Measurements from ENCODE around the gene RPP25L.
A peak's percentile ranks its signal among the peaks of the same experiment; 100 is the strongest.
"Not testable (repeated sequence)": the region's sequence is repeated elsewhere in the genome, so short reads cannot be mapped to it uniquely, and the experiment has no call there.

The RPP25L gene

DNA sequence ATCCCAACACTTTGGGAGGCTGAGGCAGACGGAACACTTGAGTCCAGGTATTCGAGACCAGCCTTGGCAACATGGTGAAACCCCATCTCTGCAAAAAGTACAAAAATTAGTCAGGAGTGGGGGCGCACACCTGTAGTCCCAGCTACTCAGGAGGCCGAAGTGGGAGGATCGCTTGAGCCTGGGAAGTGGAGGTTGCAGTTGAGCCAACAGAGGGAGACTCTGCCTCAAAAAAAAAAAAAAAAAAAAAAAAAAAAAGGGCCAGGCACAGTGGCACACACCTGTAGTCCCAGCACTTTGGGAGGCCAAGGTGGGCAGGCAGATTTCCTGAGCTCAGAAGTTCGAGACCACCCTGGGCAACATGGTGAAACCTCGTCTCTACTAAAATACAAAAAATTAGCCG, 27.4 kb upstream of the RPP25L start:
- H3K27me3 ChIP-seq (ENCODE audit: control insufficient read depth in 2 of 2, insufficient read depth in 2 of 2, low read length in 2 of 2); H3K27ac ChIP-seq (ENCODE audit: low read depth in 2 of 2, low read length in 2 of 2); H3K9ac ChIP-seq (ENCODE audit: low read depth in 1 of 2, low read length in 2 of 2); H3K9me3 ChIP-seq (ENCODE audit: control insufficient read depth in 2 of 2, low read length in 2 of 2); H3K36me3 ChIP-seq (ENCODE audit: control insufficient read depth in 2 of 2, insufficient read depth in 2 of 2, low read length in 2 of 2); H3K4me3 ChIP-seq (ENCODE audit: low read length in 2 of 2): not testable (repeated sequence)
- peaks cover 15 to 16% of the 10 kb centered on the region in 2 donors for H3K4me1 ChIP-seq (ENCODE audit: control insufficient read depth in 2 of 2, insufficient read depth in 2 of 2, low read length in 2 of 2)

DNA sequence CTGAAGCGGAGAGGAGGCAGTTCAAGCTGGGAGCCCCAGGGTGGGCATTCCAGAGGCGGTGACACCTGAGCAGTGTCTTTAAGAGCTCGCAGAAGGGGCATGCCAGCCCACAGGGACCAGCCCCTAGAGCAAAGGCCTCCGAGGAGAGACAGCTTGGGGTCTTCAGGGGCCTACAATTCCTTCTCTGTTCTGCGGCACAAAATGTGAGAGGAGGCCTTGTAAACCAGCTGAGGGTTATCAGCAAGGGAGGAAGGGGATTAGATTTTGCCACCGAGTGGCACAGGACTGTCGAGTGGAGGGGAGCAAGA, 26.2 kb upstream of the RPP25L start:
- peaks cover 0 to 9% of the 10 kb centered on the region in 2 donors for H3K36me3 ChIP-seq (ENCODE audit: control insufficient read depth in 2 of 2, insufficient read depth in 2 of 2, low read length in 2 of 2)

DNA sequence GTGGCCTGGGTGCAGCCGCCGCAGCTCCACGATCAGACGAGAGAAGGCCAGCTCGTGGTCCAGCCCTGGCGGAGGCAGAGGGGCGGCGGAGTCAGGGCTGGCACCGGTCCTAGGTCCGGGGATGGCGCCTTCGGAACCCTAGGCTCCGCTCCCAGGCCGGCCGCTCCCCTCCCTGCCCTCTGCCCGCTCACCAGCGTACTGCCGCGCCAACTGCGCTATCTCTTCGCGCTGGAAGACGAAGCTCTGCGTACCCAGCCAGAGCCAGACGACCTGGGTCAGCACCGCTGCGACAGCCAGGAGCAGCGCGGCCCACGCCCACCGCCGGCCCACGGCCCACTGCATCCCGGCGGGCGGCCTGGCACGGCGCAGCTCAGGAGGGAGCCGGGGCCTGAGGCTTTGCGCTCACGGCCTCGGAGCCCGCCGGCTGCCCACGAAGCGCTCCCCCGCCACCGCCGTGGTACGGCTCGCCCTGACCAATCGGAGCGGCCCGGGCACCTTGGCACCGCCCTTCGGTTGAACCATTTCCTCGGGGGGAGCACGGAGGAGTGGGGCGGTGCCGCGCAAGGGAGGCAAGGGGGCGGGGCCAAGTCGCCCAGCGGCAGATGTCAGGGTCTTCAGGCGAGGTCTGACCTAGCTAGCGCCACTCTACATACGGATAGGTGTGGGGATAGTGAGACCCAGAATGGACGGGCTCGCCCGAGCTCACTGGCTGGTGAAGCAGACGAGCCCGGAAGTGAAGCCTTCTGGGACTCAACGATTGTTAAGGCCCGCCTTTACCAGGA, 25.6 kb upstream of the RPP25L start, which contains the start of gene SIGMAR1:
SIGMAR1 (minus strand) TSS at position 432 of the 782 bp plus-strand sequence; CDS start at position 342, 90 bp downstream.
- H3K27me3 ChIP-seq (ENCODE audit: control insufficient read depth in 2 of 2, insufficient read depth in 2 of 2, low read length in 2 of 2): no peaks in the 10 kb centered on the region
- H3K9ac ChIP-seq (ENCODE audit: low read depth in 1 of 2, low read length in 2 of 2): peak within 1 kb of the TSS; percentile 80 to 92
- H3K9me3 ChIP-seq (ENCODE audit: control insufficient read depth in 2 of 2, low read length in 2 of 2): no peaks in the 10 kb centered on the region
- H3K4me1 ChIP-seq (ENCODE audit: control insufficient read depth in 2 of 2, insufficient read depth in 2 of 2, low read length in 2 of 2): peaks cover 15 to 16% of the 10 kb centered on the region in 2 donors
- peaks cover 0 to 9% of the 10 kb centered on the region in 2 donors for H3K36me3 ChIP-seq (ENCODE audit: control insufficient read depth in 2 of 2, insufficient read depth in 2 of 2, low read length in 2 of 2)
- H3K4me3 ChIP-seq (ENCODE audit: low read length in 2 of 2): peak within 1 kb of the TSS; percentile 90 to 92
- H3K27ac ChIP-seq (ENCODE audit: low read depth in 2 of 2, low read length in 2 of 2): peak within 1 kb of the TSS; percentile 79 to 84

More for the DNA sequence above, 26.2 kb upstream of the RPP25L start:
- H3K9ac ChIP-seq (ENCODE audit: low read depth in 1 of 2, low read length in 2 of 2): peak overlapping the region; percentile 80 to 92
- H3K4me1 ChIP-seq (ENCODE audit: control insufficient read depth in 2 of 2, insufficient read depth in 2 of 2, low read length in 2 of 2): peaks cover 15 to 16% of the 10 kb centered on the region in 2 donors
- H3K27ac ChIP-seq (ENCODE audit: low read depth in 2 of 2, low read length in 2 of 2): peak overlapping the region; percentile 79 to 84
- no peaks in the 10 kb centered on the region for H3K27me3 ChIP-seq (ENCODE audit: control insufficient read depth in 2 of 2, insufficient read depth in 2 of 2, low read length in 2 of 2)
- H3K4me3 ChIP-seq (ENCODE audit: low read length in 2 of 2): peak overlapping the region; percentile 90 to 92
- H3K9me3 ChIP-seq (ENCODE audit: control insufficient read depth in 2 of 2, low read length in 2 of 2): no peaks in the 10 kb centered on the region

DNA sequence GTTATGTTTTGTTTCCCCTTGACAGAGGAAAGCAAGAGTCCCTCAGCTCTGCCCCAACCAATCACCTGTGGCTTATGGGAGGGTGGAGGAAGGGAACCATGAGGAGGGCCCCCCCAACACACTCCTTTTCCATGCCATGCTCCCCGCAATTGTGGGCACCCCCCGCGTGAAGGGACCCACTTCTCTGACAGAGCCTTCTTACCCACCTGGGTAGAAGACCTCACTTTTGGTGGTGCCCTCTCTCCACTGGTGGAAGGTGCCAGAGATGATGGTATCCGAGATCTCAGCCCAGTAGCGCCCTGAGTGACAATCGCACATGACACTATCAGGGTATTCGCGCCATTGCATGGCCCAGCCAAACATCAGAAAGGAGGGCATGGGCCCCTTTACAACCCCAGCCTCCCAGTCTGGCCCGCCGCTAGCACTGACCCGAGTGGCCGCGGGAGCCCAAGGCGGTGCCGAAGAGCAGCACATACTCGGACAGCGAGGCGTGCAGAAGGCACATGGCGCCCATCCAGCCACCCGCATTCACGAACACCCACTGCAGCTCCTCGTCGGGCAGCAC, 25.0 kb upstream of the RPP25L start:
- peak overlapping the region; percentile 90 to 92 for H3K4me3 ChIP-seq (ENCODE audit: low read length in 2 of 2)
- H3K27me3 ChIP-seq (ENCODE audit: control insufficient read depth in 2 of 2, insufficient read depth in 2 of 2, low read length in 2 of 2): no peaks in the 10 kb centered on the region
- H3K36me3 ChIP-seq (ENCODE audit: control insufficient read depth in 2 of 2, insufficient read depth in 2 of 2, low read length in 2 of 2): peaks cover 0 to 9% of the 10 kb centered on the region in 2 donors
- H3K9me3 ChIP-seq (ENCODE audit: control insufficient read depth in 2 of 2, low read length in 2 of 2): no peaks in the 10 kb centered on the region
- peaks cover 15 to 16% of the 10 kb centered on the region in 2 donors for H3K4me1 ChIP-seq (ENCODE audit: control insufficient read depth in 2 of 2, insufficient read depth in 2 of 2, low read length in 2 of 2)
- H3K27ac ChIP-seq (ENCODE audit: low read depth in 2 of 2, low read length in 2 of 2): peak overlapping the region; percentile 79 to 84
- peak overlapping the region; percentile 80 to 92 for H3K9ac ChIP-seq (ENCODE audit: low read depth in 1 of 2, low read length in 2 of 2)

DNA sequence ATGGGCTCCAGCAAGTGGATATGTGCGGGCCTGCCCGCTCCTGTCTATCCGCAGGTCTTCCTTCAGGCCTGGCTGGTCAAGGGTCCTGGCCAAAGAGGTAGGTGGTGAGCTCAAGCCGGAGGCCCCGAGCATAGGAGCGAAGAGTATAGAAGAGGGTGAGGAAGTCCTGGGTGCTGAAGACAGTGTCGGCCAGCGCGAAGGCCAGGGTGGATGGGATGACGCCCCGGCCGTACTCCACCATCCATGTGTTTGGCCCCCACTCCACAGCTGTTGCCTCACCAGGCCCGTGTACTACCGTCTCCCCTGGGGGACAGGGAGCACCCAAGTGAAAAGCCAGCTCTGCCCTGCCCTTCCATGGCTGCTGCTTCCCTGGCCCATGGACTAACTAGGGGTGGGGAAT, 23.7 kb upstream of the RPP25L start:
- Histone ChIP-seq H3K4me3 (ENCODE audit: low read length in 2 of 2) (no peak overlapping the region), H3K9ac (ENCODE audit: low read depth in 1 of 2, low read length in 2 of 2) (no peak overlapping the region), H3K36me3 (ENCODE audit: control insufficient read depth in 2 of 2, insufficient read depth in 2 of 2, low read length in 2 of 2) (peaks cover 0 to 9% of the 10 kb centered on the region in 2 donors)

DNA sequence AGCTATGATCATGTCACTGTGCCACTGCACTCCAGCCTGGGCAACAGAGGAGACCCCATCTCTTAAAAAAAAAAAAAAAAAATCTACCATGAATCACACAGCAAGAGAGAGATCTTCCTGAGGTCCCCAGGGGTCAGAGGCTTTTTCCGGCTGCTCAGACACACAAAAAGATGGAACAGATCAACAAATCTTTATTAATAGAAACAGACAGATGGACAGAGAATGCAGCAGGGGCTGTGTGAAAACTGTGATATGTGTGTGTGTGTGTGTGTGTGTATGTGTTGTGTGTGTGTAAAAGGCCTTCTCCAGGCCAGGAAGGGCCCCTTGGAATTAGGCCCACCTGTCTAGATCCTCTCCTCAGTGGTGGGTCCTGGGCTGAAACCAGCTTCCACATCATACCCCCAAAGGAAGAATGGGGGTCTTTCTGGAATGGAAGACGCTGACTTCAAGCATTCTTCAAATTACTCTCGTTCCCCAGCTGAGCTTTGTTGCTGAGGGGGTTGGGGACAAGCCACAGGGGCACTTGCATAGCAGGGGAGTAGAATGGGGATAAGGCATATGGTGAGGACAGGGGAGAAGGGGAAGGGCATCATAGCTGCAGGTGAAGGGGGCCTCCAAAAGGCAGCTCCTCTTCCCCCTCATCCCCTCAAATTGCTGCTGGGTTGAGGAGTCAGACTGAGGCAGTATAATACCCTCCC, 22.8 kb upstream of the RPP25L start:
- peaks cover 21% of the 10 kb centered on the region in 2 donors for H3K4me1 ChIP-seq (ENCODE audit: control insufficient read depth in 2 of 2, insufficient read depth in 2 of 2, low read length in 2 of 2)
- H3K9me3 ChIP-seq (ENCODE audit: control insufficient read depth in 2 of 2, low read length in 2 of 2): no peaks in the 10 kb centered on the region
- no peak overlapping the region for H3K4me3 ChIP-seq (ENCODE audit: low read length in 2 of 2)
- H3K9ac ChIP-seq (ENCODE audit: low read depth in 1 of 2, low read length in 2 of 2): no peak overlapping the region
- H3K27me3 ChIP-seq (ENCODE audit: control insufficient read depth in 2 of 2, insufficient read depth in 2 of 2, low read length in 2 of 2): peaks cover 0 to 6% of the 10 kb centered on the region in 2 donors
- H3K36me3 ChIP-seq (ENCODE audit: control insufficient read depth in 2 of 2, insufficient read depth in 2 of 2, low read length in 2 of 2): peaks cover 0 to 9% of the 10 kb centered on the region in 2 donors
- H3K27ac ChIP-seq (ENCODE audit: low read depth in 2 of 2, low read length in 2 of 2): no peak overlapping the region

More for the DNA sequence above, 23.7 kb upstream of the RPP25L start:
- peaks cover 15 to 16% of the 10 kb centered on the region in 2 donors for H3K4me1 ChIP-seq (ENCODE audit: control insufficient read depth in 2 of 2, insufficient read depth in 2 of 2, low read length in 2 of 2)
- H3K27me3 ChIP-seq (ENCODE audit: control insufficient read depth in 2 of 2, insufficient read depth in 2 of 2, low read length in 2 of 2): peaks cover 0 to under 1% of the 10 kb centered on the region in 2 donors
- H3K9me3 ChIP-seq (ENCODE audit: control insufficient read depth in 2 of 2, low read length in 2 of 2): no peaks in the 10 kb centered on the region
- no peak overlapping the region for H3K27ac ChIP-seq (ENCODE audit: low read depth in 2 of 2, low read length in 2 of 2)

DNA sequence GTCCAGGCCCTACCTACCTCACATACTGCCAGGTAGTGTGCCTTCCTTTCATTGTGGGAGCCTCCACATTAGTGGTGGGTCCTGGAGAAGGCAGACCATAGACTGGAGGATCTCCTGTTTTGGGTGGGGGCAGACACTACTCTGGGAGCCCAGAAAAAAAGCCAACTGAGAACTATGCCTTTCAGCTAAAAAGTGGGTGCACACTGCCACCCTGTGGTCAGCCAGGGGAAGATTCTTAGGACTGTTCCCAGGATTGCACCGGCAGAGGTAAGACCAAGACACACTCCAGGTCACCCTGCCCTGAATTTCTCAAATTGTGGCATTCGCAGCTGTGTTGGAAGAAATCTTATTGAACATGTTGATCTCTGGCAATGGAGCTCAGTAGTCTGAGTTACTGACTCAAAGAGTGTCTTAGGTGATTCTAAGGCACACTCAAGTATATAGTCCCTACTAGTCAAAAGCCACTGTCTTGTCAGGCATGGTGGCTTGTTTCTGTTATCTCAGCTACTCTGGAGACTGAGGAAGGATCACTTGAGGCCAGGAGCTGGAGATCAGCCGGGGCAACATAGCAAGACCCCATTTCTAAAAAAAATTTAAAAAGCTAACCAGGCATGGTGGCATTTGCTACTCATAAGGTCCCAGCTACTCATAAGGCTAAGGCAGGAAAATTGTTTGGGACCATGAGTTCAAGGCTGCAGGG, 22.1 kb upstream of the RPP25L start:
- H3K9ac ChIP-seq (ENCODE audit: low read depth in 1 of 2, low read length in 2 of 2): no peak overlapping the region

DNA sequence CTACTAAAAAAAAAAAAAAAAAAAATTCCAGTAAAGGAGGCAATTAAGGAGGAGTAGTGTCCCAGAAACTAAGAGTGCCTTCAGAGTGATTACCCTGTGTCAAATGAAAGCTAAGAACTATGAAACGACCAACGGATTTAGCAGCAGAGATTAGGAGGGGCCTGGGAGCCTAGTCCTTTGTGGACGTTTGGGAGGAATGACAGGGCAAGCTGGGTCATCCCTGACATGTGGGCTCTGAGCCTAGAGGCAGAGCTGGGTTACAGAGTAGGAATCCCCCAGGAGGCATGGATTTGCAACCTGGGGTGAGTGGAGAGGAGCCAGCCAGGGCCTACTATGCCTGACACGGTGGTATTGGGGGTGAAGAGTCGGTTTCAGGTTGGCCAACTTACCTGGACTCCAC, 21.3 kb upstream of the RPP25L start:
- Histone ChIP-seq H3K4me3 (ENCODE audit: low read length in 2 of 2) (no peak overlapping the region), H3K4me1 (ENCODE audit: control insufficient read depth in 2 of 2, insufficient read depth in 2 of 2, low read length in 2 of 2) (peaks cover 21 to 22% of the 10 kb centered on the region in 2 donors), H3K36me3 (ENCODE audit: control insufficient read depth in 2 of 2, insufficient read depth in 2 of 2, low read length in 2 of 2) (peaks cover 0 to 9% of the 10 kb centered on the region in 2 donors), H3K27me3 (ENCODE audit: control insufficient read depth in 2 of 2, insufficient read depth in 2 of 2, low read length in 2 of 2) (peaks cover 10 to 17% of the 10 kb centered on the region in 2 donors), H3K9me3 (ENCODE audit: control insufficient read depth in 2 of 2, low read length in 2 of 2) (no peaks in the 10 kb centered on the region), H3K27ac (ENCODE audit: low read depth in 2 of 2, low read length in 2 of 2) (no peak overlapping the region), H3K9ac (ENCODE audit: low read depth in 1 of 2, low read length in 2 of 2) (no peak overlapping the region)

More for the DNA sequence above, 22.1 kb upstream of the RPP25L start:
- no peaks in the 10 kb centered on the region for H3K9me3 ChIP-seq (ENCODE audit: control insufficient read depth in 2 of 2, low read length in 2 of 2)
- peaks cover 5 to 11% of the 10 kb centered on the region in 2 donors for H3K27me3 ChIP-seq (ENCODE audit: control insufficient read depth in 2 of 2, insufficient read depth in 2 of 2, low read length in 2 of 2)
- no peak overlapping the region for H3K4me3 ChIP-seq (ENCODE audit: low read length in 2 of 2)
- peaks cover 21% of the 10 kb centered on the region in 2 donors for H3K4me1 ChIP-seq (ENCODE audit: control insufficient read depth in 2 of 2, insufficient read depth in 2 of 2, low read length in 2 of 2)
- peaks cover 0 to 9% of the 10 kb centered on the region in 2 donors for H3K36me3 ChIP-seq (ENCODE audit: control insufficient read depth in 2 of 2, insufficient read depth in 2 of 2, low read length in 2 of 2)
- no peak overlapping the region for H3K27ac ChIP-seq (ENCODE audit: low read depth in 2 of 2, low read length in 2 of 2)

DNA sequence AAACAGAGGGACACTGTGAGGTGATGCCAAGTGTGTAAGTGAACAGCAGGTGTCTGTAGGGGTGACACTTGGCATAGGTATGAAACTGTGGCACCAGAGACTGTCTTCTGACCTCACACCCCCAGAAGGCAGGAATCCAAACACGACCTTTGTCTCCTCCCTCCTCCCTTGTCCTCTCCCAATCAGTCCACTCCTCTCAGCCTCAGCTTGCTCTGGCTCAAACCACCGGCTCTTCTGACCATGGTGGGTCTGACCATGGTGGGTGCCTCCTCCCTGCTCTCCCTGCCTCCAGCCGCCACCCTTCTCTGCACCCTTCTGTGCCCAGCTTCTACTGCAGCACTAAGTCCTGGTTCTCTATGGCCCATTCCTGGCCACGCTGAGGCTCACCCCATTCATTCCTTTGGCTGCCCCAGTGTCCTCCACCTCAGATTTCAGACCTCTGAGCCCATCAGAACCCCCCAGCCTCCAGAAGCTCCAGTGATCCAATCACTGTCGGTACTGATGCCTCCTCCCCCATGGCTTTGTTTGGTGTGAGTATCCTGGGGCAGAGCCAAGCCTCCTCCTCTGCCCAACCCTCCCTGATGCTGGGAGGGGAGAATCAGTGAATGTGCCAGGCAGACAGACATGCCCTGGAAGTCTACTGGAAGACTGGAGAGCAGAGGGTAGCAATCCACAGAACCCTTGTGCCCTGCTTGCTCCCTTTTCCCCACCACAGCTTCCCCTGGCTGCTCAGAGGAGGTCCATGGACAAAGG, 18.7 kb upstream of the RPP25L start:
- Histone ChIP-seq H3K27ac (ENCODE audit: low read depth in 2 of 2, low read length in 2 of 2) (no peak overlapping the region), H3K9me3 (ENCODE audit: control insufficient read depth in 2 of 2, low read length in 2 of 2) (peaks cover 0 to 2% of the 10 kb centered on the region in 2 donors), H3K36me3 (ENCODE audit: control insufficient read depth in 2 of 2, insufficient read depth in 2 of 2, low read length in 2 of 2) (peaks cover 0 to 7% of the 10 kb centered on the region in 2 donors), H3K4me1 (ENCODE audit: control insufficient read depth in 2 of 2, insufficient read depth in 2 of 2, low read length in 2 of 2) (peaks cover 9 to 13% of the 10 kb centered on the region in 2 donors), H3K27me3 (ENCODE audit: control insufficient read depth in 2 of 2, insufficient read depth in 2 of 2, low read length in 2 of 2) (peaks cover 34 to 40% of the 10 kb centered on the region in 2 donors), H3K9ac (ENCODE audit: low read depth in 1 of 2, low read length in 2 of 2) (no peak overlapping the region), H3K4me3 (ENCODE audit: low read length in 2 of 2) (no peak overlapping the region)

All from mucosa of rectum (tissue), 2 donors.